ENCODE measurements around the gene PLA2G4B.

The PLA2G4B gene

GRCh38 chr15:41836073-41836472, 2.6 kb upstream of the PLA2G4B start:
- Histone ChIP-seq H3K4me3 (ENCODE audit: low read length) (no peak overlapping the region), H3K36me3 (ENCODE audit: control insufficient read depth, insufficient read depth, low read length) (no peaks in the 10 kb centered on the region), H3K9ac (ENCODE audit: low read length) (no peak overlapping the region), H3K4me1 (ENCODE audit: control insufficient read depth, insufficient read depth, low read length) (peaks cover 14% of the 10 kb centered on the region), H3K9me3 (ENCODE audit: control insufficient read depth, low read length) (no peaks in the 10 kb centered on the region), H3K27me3 (ENCODE audit: control insufficient read depth, insufficient read depth, low read length) (no peaks in the 10 kb centered on the region)

GRCh38 chr15:41836713-41837454, 1.8 kb upstream of the PLA2G4B start:
- no peak overlapping the region for H3K9ac ChIP-seq (ENCODE audit: low read length)
- H3K27me3 ChIP-seq (ENCODE audit: control insufficient read depth, insufficient read depth, low read length), result no peaks in the 10 kb centered on the region
- H3K4me3 ChIP-seq (ENCODE audit: low read length), result no peak overlapping the region
- H3K9me3 ChIP-seq (ENCODE audit: control insufficient read depth, low read length), result no peaks in the 10 kb centered on the region
- H3K36me3 ChIP-seq (ENCODE audit: control insufficient read depth, insufficient read depth, low read length), result no peaks in the 10 kb centered on the region
- peaks cover 14% of the 10 kb centered on the region for H3K4me1 ChIP-seq (ENCODE audit: control insufficient read depth, insufficient read depth, low read length)

GRCh38 chr15:41839781-41840491, 1.3 kb downstream of the PLA2G4B start:
- Histone ChIP-seq H3K4me1 (ENCODE audit: control insufficient read depth, insufficient read depth, low read length) (peaks cover 14% of the 10 kb centered on the region), H3K9ac (ENCODE audit: low read length) (no peak overlapping the region), H3K36me3 (ENCODE audit: control insufficient read depth, insufficient read depth, low read length) (no peaks in the 10 kb centered on the region), H3K4me3 (ENCODE audit: low read length) (no peak overlapping the region), H3K27me3 (ENCODE audit: control insufficient read depth, insufficient read depth, low read length) (no peaks in the 10 kb centered on the region), H3K9me3 (ENCODE audit: control insufficient read depth, low read length) (no peaks in the 10 kb centered on the region)

- Histone ChIP-seq H3K4me1 (ENCODE audit: control insufficient read depth, insufficient read depth, low read length) (peaks cover 14% of the 10 kb centered on the region), H3K27me3 (ENCODE audit: control insufficient read depth, insufficient read depth, low read length) (no peaks in the 10 kb centered on the region), H3K9me3 (ENCODE audit: control insufficient read depth, low read length) (no peaks in the 10 kb centered on the region), H3K9ac (ENCODE audit: low read length) (no peak overlapping the region), H3K4me3 (ENCODE audit: low read length) (no peak overlapping the region), H3K36me3 (ENCODE audit: control insufficient read depth, insufficient read depth, low read length) (no peaks in the 10 kb centered on the region)
These were observed 2.0 kb downstream of the PLA2G4B start for GRCh38 chr15:41840673-41841072.

GRCh38 chr15:41841131-41841530, 2.5 kb downstream of the PLA2G4B start:
- H3K9me3 ChIP-seq (ENCODE audit: control insufficient read depth, low read length), result no peaks in the 10 kb centered on the region
- peaks cover 14% of the 10 kb centered on the region for H3K4me1 ChIP-seq (ENCODE audit: control insufficient read depth, insufficient read depth, low read length)
- H3K27me3 ChIP-seq (ENCODE audit: control insufficient read depth, insufficient read depth, low read length), result no peaks in the 10 kb centered on the region
- H3K4me3 ChIP-seq (ENCODE audit: low read length), result no peak overlapping the region
- no peak overlapping the region for H3K9ac ChIP-seq (ENCODE audit: low read length)
- no peaks in the 10 kb centered on the region for H3K36me3 ChIP-seq (ENCODE audit: control insufficient read depth, insufficient read depth, low read length)

GRCh38 chr15:41842229-41842628, 3.6 kb downstream of the PLA2G4B start:
- Histone ChIP-seq H3K9me3 (ENCODE audit: control insufficient read depth, low read length) (no peaks in the 10 kb centered on the region), H3K27me3 (ENCODE audit: control insufficient read depth, insufficient read depth, low read length) (no peaks in the 10 kb centered on the region), H3K4me3 (ENCODE audit: low read length) (no peak overlapping the region), H3K4me1 (ENCODE audit: control insufficient read depth, insufficient read depth, low read length) (peaks cover 14% of the 10 kb centered on the region), H3K9ac (ENCODE audit: low read length) (no peak overlapping the region), H3K36me3 (ENCODE audit: control insufficient read depth, insufficient read depth, low read length) (no peaks in the 10 kb centered on the region)

- no peaks in the 10 kb centered on the region for H3K27me3 ChIP-seq (ENCODE audit: control insufficient read depth, insufficient read depth, low read length)
- peaks cover 9% of the 10 kb centered on the region for H3K4me1 ChIP-seq (ENCODE audit: control insufficient read depth, insufficient read depth, low read length)
- H3K9me3 ChIP-seq (ENCODE audit: control insufficient read depth, low read length), result no peaks in the 10 kb centered on the region
- H3K36me3 ChIP-seq (ENCODE audit: control insufficient read depth, insufficient read depth, low read length), result peaks cover 6% of the 10 kb centered on the region
- no peak overlapping the region for H3K9ac ChIP-seq (ENCODE audit: low read length)
- H3K4me3 ChIP-seq (ENCODE audit: low read length), result no peak overlapping the region
These were observed 4.9 kb downstream of the PLA2G4B start for GRCh38 chr15:41843571-41843970.

- Histone ChIP-seq H3K9ac (ENCODE audit: low read length) (no peak overlapping the region), H3K27me3 (ENCODE audit: control insufficient read depth, insufficient read depth, low read length) (no peaks in the 10 kb centered on the region), H3K9me3 (ENCODE audit: control insufficient read depth, low read length) (no peaks in the 10 kb centered on the region), H3K4me3 (ENCODE audit: low read length) (no peak overlapping the region), H3K36me3 (ENCODE audit: control insufficient read depth, insufficient read depth, low read length) (peaks cover 6% of the 10 kb centered on the region), H3K4me1 (ENCODE audit: control insufficient read depth, insufficient read depth, low read length) (no peaks in the 10 kb centered on the region)
These were observed 6.2 kb downstream of the PLA2G4B start for GRCh38 chr15:41844814-41845213.

GRCh38 chr15:41847206-41847605, 8.6 kb downstream of the PLA2G4B start:
- H3K4me1 ChIP-seq (ENCODE audit: control insufficient read depth, insufficient read depth, low read length), result no peaks in the 10 kb centered on the region
- H3K9me3 ChIP-seq (ENCODE audit: control insufficient read depth, low read length), result no peaks in the 10 kb centered on the region
- H3K4me3 ChIP-seq (ENCODE audit: low read length), result no peak overlapping the region
- H3K9ac ChIP-seq (ENCODE audit: low read length), result no peak overlapping the region
- H3K36me3 ChIP-seq (ENCODE audit: control insufficient read depth, insufficient read depth, low read length), result peaks cover 6% of the 10 kb centered on the region
- peaks cover 7% of the 10 kb centered on the region for H3K27me3 ChIP-seq (ENCODE audit: control insufficient read depth, insufficient read depth, low read length)

- H3K36me3 ChIP-seq (ENCODE audit: control insufficient read depth, insufficient read depth, low read length), result peaks cover 6% of the 10 kb centered on the region
- H3K4me1 ChIP-seq (ENCODE audit: control insufficient read depth, insufficient read depth, low read length), result no peaks in the 10 kb centered on the region
- no peak overlapping the region for H3K9ac ChIP-seq (ENCODE audit: low read length)
- peaks cover 11% of the 10 kb centered on the region for H3K27me3 ChIP-seq (ENCODE audit: control insufficient read depth, insufficient read depth, low read length)
- no peak overlapping the region for H3K4me3 ChIP-seq (ENCODE audit: low read length)
- no peaks in the 10 kb centered on the region for H3K9me3 ChIP-seq (ENCODE audit: control insufficient read depth, low read length)
These were observed 9.3 kb downstream of the PLA2G4B start for GRCh38 chr15:41847981-41848380.

GRCh38 chr15:41848631-41849030, 10.0 kb downstream of the PLA2G4B start:
- H3K4me1 ChIP-seq (ENCODE audit: control insufficient read depth, insufficient read depth, low read length), result no peaks in the 10 kb centered on the region
- H3K4me3 ChIP-seq (ENCODE audit: low read length), result no peak overlapping the region
- H3K9me3 ChIP-seq (ENCODE audit: control insufficient read depth, low read length), result no peaks in the 10 kb centered on the region
- no peak overlapping the region for H3K9ac ChIP-seq (ENCODE audit: low read length)
- peaks cover 17% of the 10 kb centered on the region for H3K27me3 ChIP-seq (ENCODE audit: control insufficient read depth, insufficient read depth, low read length)
- peaks cover 6% of the 10 kb centered on the region for H3K36me3 ChIP-seq (ENCODE audit: control insufficient read depth, insufficient read depth, low read length)

GRCh38 chr15:41849204-41849603, 10.6 kb downstream of the PLA2G4B start:
- Histone ChIP-seq H3K36me3 (ENCODE audit: control insufficient read depth, insufficient read depth, low read length) (peaks cover 6% of the 10 kb centered on the region), H3K9ac (ENCODE audit: low read length) (no peak overlapping the region), H3K27me3 (ENCODE audit: control insufficient read depth, insufficient read depth, low read length) (peaks cover 19% of the 10 kb centered on the region), H3K4me3 (ENCODE audit: low read length) (no peak overlapping the region), H3K9me3 (ENCODE audit: control insufficient read depth, low read length) (no peaks in the 10 kb centered on the region), H3K4me1 (ENCODE audit: control insufficient read depth, insufficient read depth, low read length) (no peaks in the 10 kb centered on the region)
